ENCODE measurements around the gene ABLIM1. TPM values are rescaled to one million over a fixed set of nuclear protein-coding genes. Genes with fewer than 3 reads are reported as not detected.

Gene ABLIM1
- polyA plus RNA-seq, 1 donor from 2014 or later, result 10.1 TPM

DNA sequence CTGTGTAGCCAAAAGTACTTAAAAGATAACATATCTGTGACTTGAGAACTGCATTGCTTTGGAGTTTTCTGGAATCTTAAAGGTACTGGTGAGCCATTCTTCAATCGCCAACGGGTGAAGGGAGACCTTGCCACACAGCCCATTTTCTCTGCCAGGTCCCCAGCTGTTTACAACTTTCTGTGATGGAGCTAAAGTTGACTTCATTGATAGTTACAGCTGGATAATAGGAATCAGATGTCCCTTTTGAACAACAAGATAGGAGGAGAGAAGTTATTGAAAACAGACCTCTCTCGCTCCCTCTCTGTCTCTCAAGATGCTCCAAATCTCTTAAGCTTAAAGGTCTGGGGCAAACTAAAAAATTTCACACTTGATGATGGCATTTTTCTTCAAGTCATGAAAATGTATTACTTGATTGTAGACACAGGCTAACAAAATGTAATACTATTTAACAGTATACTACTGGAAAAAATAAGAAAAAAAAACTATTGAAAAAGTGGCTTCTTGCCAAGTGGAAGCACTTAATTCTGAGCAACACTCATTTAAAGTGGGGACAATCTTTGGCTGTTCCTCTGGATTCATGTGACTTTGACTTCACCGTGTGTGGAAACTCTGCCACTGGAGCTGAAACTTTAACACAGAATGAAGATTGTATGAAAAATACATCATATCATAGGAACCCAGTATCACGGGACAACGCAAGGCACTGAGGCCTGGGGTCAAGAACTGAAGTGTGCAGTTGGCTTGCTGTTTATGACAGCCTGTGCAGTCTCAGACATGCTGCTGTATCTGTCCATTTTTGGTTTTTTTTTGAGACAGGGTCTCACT, 175.4 kb downstream of the ABLIM1 start:
- Histone ChIP-seq H3K79me2 (replicated peaks; ENCODE audit: insufficient read depth, low read length) (no peaks in the 10 kb centered on the region), H3K9me2 (ENCODE audit: insufficient read depth, low read length) (no peaks in the 10 kb centered on the region), H3K36me3 (ENCODE audit: insufficient read depth, low read length) (no peaks in the 10 kb centered on the region), H3K27me3 (ENCODE audit: insufficient read depth, low read depth, low read length) (no peaks in the 10 kb centered on the region), H3K9me3 (ENCODE audit: low read length) (no peaks in the 10 kb centered on the region), H2AFZ (ENCODE audit: low read depth, low read length) (no peak overlapping the region), H4K20me1 (ENCODE audit: insufficient read depth) (no peaks in the 10 kb centered on the region), H3K4me2 (ENCODE audit: low read length) (no peak overlapping the region), H3F3A (ENCODE audit: insufficient read depth, low read length, poor library complexity, severe bottlenecking) (no peaks in the 10 kb centered on the region), H3K4me3 (ENCODE audit: low read length) (no peak overlapping the region), H3K9ac (ENCODE audit: low read length) (no peak overlapping the region), H3K27ac (ENCODE audit: low read length) (no peak overlapping the region)
- TF ChIP-seq EP300 (conservative IDR thresholded peaks at IDR 0.05; ENCODE audit: poor library complexity, severe bottlenecking) (no peak), POLR2AphosphoS5 (IDR thresholded peaks at IDR 0.05) (no peak), SMC3 (conservative IDR thresholded peaks at IDR 0.05; ENCODE audit: poor library complexity) (no peak), MXI1 (conservative IDR thresholded peaks at IDR 0.05; ENCODE audit: poor library complexity, severe bottlenecking) (no peak), EZH2 (IDR thresholded peaks at IDR 0.05; ENCODE audit: borderline replicate concordance, insufficient read depth, low read length, poor library complexity, severe bottlenecking) (no peak), RAD21 (conservative IDR thresholded peaks at IDR 0.05) (no peak), TAF1 (IDR thresholded peaks at IDR 0.05; ENCODE audit: low read depth) (no peak)
- TF ChIP-seq, protein P1, sequence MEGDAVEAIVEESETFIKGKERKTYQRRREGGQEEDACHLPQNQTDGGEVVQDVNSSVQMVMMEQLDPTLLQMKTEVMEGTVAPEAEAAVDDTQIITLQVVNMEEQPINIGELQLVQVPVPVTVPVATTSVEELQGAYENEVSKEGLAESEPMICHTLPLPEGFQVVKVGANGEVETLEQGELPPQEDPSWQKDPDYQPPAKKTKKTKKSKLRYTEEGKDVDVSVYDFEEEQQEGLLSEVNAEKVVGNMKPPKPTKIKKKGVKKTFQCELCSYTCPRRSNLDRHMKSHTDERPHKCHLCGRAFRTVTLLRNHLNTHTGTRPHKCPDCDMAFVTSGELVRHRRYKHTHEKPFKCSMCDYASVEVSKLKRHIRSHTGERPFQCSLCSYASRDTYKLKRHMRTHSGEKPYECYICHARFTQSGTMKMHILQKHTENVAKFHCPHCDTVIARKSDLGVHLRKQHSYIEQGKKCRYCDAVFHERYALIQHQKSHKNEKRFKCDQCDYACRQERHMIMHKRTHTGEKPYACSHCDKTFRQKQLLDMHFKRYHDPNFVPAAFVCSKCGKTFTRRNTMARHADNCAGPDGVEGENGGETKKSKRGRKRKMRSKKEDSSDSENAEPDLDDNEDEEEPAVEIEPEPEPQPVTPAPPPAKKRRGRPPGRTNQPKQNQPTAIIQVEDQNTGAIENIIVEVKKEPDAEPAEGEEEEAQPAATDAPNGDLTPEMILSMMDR (IDR thresholded peaks at IDR 0.05; ENCODE audit: poor library complexity, severe bottlenecking), result no peak
- TF ChIP-seq, protein P2, sequence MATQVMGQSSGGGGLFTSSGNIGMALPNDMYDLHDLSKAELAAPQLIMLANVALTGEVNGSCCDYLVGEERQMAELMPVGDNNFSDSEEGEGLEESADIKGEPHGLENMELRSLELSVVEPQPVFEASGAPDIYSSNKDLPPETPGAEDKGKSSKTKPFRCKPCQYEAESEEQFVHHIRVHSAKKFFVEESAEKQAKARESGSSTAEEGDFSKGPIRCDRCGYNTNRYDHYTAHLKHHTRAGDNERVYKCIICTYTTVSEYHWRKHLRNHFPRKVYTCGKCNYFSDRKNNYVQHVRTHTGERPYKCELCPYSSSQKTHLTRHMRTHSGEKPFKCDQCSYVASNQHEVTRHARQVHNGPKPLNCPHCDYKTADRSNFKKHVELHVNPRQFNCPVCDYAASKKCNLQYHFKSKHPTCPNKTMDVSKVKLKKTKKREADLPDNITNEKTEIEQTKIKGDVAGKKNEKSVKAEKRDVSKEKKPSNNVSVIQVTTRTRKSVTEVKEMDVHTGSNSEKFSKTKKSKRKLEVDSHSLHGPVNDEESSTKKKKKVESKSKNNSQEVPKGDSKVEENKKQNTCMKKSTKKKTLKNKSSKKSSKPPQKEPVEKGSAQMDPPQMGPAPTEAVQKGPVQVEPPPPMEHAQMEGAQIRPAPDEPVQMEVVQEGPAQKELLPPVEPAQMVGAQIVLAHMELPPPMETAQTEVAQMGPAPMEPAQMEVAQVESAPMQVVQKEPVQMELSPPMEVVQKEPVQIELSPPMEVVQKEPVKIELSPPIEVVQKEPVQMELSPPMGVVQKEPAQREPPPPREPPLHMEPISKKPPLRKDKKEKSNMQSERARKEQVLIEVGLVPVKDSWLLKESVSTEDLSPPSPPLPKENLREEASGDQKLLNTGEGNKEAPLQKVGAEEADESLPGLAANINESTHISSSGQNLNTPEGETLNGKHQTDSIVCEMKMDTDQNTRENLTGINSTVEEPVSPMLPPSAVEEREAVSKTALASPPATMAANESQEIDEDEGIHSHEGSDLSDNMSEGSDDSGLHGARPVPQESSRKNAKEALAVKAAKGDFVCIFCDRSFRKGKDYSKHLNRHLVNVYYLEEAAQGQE (IDR thresholded peaks at IDR 0.05; ENCODE audit: borderline replicate concordance), result no peak

DNA sequence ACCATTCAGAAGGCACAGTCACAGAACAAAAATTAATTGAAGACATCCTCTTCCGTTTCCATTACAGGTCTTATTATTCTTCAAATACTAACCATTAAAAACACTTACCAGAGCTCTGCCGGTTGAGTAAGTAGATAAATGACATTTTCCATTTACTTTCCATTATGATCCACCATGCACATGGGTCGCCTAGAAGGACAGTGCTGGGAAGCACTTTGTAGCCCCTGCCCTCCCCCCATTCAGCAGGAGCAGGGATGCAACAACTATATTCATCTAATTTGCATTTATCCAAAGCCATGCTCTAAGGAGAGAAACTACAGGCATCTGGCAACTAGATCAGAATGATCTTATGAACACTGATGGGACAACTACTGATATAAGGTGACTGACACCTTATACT, 177.0 kb downstream of the ABLIM1 start:
- H3K79me2 ChIP-seq (replicated peaks; ENCODE audit: insufficient read depth, low read length), result no peaks in the 10 kb centered on the region
- no peaks in the 10 kb centered on the region for H4K20me1 ChIP-seq (ENCODE audit: insufficient read depth)
- H3K36me3 ChIP-seq (ENCODE audit: insufficient read depth, low read length), result no peaks in the 10 kb centered on the region
- no peaks in the 10 kb centered on the region for H3K9me3 ChIP-seq (ENCODE audit: low read length)
- no peak overlapping the region for H3K4me2 ChIP-seq (ENCODE audit: low read length)
- H2AFZ ChIP-seq (ENCODE audit: low read depth, low read length), result no peak overlapping the region
- H3K27me3 ChIP-seq (ENCODE audit: insufficient read depth, low read depth, low read length), result no peaks in the 10 kb centered on the region
- H3F3A ChIP-seq (ENCODE audit: insufficient read depth, low read length, poor library complexity, severe bottlenecking), result no peaks in the 10 kb centered on the region
- no peak overlapping the region for H3K9ac ChIP-seq (ENCODE audit: low read length)
- TF ChIP-seq, protein P1 (IDR thresholded peaks at IDR 0.05; ENCODE audit: poor library complexity, severe bottlenecking), result no peak
- TF ChIP-seq, protein P2 (IDR thresholded peaks at IDR 0.05; ENCODE audit: borderline replicate concordance), result no peak
- TF ChIP-seq POLR2AphosphoS5 (IDR thresholded peaks at IDR 0.05), result no peak
- no peak for TF ChIP-seq TAF1 (IDR thresholded peaks at IDR 0.05; ENCODE audit: low read depth)
- no peak for TF ChIP-seq EZH2 (IDR thresholded peaks at IDR 0.05; ENCODE audit: borderline replicate concordance, insufficient read depth, low read length, poor library complexity, severe bottlenecking)
- TF ChIP-seq SMC3 (conservative IDR thresholded peaks at IDR 0.05; ENCODE audit: poor library complexity), result no peak
- no peak for TF ChIP-seq EP300 (conservative IDR thresholded peaks at IDR 0.05; ENCODE audit: poor library complexity, severe bottlenecking)
- no peak for TF ChIP-seq MXI1 (conservative IDR thresholded peaks at IDR 0.05; ENCODE audit: poor library complexity, severe bottlenecking)
- TF ChIP-seq RAD21 (conservative IDR thresholded peaks at IDR 0.05), result no peak
- no peak overlapping the region for H3K4me3 ChIP-seq (ENCODE audit: low read length)
- H3K9me2 ChIP-seq (ENCODE audit: insufficient read depth, low read length), result no peaks in the 10 kb centered on the region
- no peak overlapping the region for H3K27ac ChIP-seq (ENCODE audit: low read length)
